Lower leg skin (tissue), 4 donors: ENCODE measurements around the gene CYB561A3. TPM values are rescaled to one million over a fixed set of nuclear protein-coding genes. Genes with fewer than 3 reads are reported as not detected.
A peak's percentile ranks its signal among the peaks of the same experiment; 100 is the strongest.

Experiments used
- DNase-seq, 2 donors: peaks; one replicate each; pipeline ENCODE4 v3.0.0-alpha.2; 2019; ENCODE audit warnings: low spot score in 2 of 2
- H3K4me3 ChIP-seq: fragments of 200-600 bp; sonication (generic); 2 replicates; pipeline ENCODE4 v1.5.1; 2017; ENCODE audit warnings: mild to moderate bottlenecking, low read depth; ENCODE audit not compliant: poor library complexity, severe bottlenecking
- POLR2A ChIP-seq, 2 donors: fragments of 450-650 bp; IDR thresholded peaks; one replicate each; pipeline ENCODE4 v1.6.1; 2016 to 2017; ENCODE audit warnings: antibody characterized with exemption in 2 of 2, mild to moderate bottlenecking in 1 of 2, moderate library complexity in 1 of 2
- WGBS, 2 donors: methylation state at CpG; one replicate each; pipeline ENCODE4 v1.1.5; 2018; 5-methylcytosine and 5-hydroxymethylcytosine counted together
- intact Hi-C: fragments of 100-400 bp; cut with DNase I; formaldehyde crosslinking; loops from one replicate; pipeline ENCODE4 v1.15.0; 2023; ENCODE audit warnings: low total_unique reads
- total RNA-seq, 4 donors: library from RNA; depleted of rRNA; stranded (reverse); fragments of >200 nt; gene quantifications; one replicate each; pipeline ENCODE4 v1.1.0, GENCODE V29; 2016
- TF ChIP-seq, protein P1 (sequence below), 3 donors: fragments of 450-650 bp; IDR thresholded peaks; one replicate each; pipeline ENCODE4 v1.5.1; 2016; ENCODE audit warnings: antibody characterized with exemption in 3 of 3, mild to moderate bottlenecking in 3 of 3, moderate library complexity in 2 of 3

Gene CYB561A3
- total RNA-seq, 4 donors from 2014 or later = 55.7 to 102 (median 76.8) TPM

- DNase-seq = no peak
- intact Hi-C loops = no loop called here
- WGBS, 2 donors = 90% methylated on average over 23 to 29 of the region's 29 CpGs
- TF ChIP-seq, protein P1, sequence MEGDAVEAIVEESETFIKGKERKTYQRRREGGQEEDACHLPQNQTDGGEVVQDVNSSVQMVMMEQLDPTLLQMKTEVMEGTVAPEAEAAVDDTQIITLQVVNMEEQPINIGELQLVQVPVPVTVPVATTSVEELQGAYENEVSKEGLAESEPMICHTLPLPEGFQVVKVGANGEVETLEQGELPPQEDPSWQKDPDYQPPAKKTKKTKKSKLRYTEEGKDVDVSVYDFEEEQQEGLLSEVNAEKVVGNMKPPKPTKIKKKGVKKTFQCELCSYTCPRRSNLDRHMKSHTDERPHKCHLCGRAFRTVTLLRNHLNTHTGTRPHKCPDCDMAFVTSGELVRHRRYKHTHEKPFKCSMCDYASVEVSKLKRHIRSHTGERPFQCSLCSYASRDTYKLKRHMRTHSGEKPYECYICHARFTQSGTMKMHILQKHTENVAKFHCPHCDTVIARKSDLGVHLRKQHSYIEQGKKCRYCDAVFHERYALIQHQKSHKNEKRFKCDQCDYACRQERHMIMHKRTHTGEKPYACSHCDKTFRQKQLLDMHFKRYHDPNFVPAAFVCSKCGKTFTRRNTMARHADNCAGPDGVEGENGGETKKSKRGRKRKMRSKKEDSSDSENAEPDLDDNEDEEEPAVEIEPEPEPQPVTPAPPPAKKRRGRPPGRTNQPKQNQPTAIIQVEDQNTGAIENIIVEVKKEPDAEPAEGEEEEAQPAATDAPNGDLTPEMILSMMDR (IDR thresholded peaks at IDR 0.05) = no peak
- no peak for TF ChIP-seq POLR2A (IDR thresholded peaks at IDR 0.05)
- no peak overlapping the region for H3K4me3 ChIP-seq
These were observed 17.6 kb downstream of the CYB561A3 start for GRCh38 chr11:61343792-61344745.

DNA sequence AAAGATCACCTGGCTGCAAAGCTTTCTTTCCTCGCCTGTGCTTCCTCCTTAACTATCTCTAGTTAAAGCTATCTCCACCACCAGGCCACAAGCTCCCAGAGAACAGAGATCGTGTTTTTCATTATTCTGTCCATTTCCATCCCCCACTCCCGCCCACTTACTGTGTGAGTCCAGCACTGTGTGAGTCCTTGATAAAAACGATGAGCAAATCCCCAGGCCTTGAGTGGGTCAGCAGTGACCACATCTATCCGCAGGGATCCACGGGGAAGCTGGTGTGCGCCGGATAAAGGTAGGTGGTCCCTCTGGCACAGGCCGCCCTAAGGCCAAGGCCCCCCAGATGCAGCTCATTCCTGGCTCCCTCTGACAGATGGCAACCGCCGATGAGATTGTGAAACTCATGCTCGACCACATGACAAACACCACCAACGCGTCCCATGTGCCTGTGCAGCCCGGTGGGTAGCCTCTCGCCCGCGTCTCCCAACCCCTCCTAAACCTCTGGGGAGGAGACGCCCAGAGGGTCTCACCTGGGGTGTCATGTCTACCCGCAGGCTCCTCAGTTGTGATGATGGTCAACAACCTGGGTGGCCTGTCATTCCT lies 19.4 kb downstream of the CYB561A3 start:
- intact Hi-C loops = no loop called here
- WGBS, 2 donors = 89 to 91% methylated on average over 18 to 20 of the region's 20 CpGs
- peak in 1 of 2 donors; percentile 52 for DNase-seq
- H3K4me3 ChIP-seq = no peak overlapping the region
- TF ChIP-seq POLR2A (IDR thresholded peaks at IDR 0.05) = no peak
- TF ChIP-seq, protein P1 (IDR thresholded peaks at IDR 0.05) = no peak

- no peak overlapping the region for H3K4me3 ChIP-seq
- 97 to 98% methylated on average over 4 of the region's 4 CpGs for WGBS, 2 donors
- TF ChIP-seq, protein P1 (IDR thresholded peaks at IDR 0.05) = no peak
- TF ChIP-seq POLR2A (IDR thresholded peaks at IDR 0.05) = no peak
These were observed 20.0 kb downstream of the CYB561A3 start for GRCh38 chr11:61341706-61342105.

GRCh38 chr11:61340979-61341378 lies 20.7 kb downstream of the CYB561A3 start:
- WGBS, 2 donors = 96 to 98% methylated on average over 2 of the region's 2 CpGs
- intact Hi-C loops = no loop called here
- no peak overlapping the region for H3K4me3 ChIP-seq
- no peak for TF ChIP-seq POLR2A (IDR thresholded peaks at IDR 0.05)
- TF ChIP-seq, protein P1 (IDR thresholded peaks at IDR 0.05) = no peak
- peak in 1 of 2 donors; percentile 42 for DNase-seq

More at GRCh38 chr11:61341706-61342105, 20.0 kb downstream of the CYB561A3 start:
- peak in 1 of 2 donors; percentile 66 for DNase-seq
- intact Hi-C loops = no loop called here

DNA sequence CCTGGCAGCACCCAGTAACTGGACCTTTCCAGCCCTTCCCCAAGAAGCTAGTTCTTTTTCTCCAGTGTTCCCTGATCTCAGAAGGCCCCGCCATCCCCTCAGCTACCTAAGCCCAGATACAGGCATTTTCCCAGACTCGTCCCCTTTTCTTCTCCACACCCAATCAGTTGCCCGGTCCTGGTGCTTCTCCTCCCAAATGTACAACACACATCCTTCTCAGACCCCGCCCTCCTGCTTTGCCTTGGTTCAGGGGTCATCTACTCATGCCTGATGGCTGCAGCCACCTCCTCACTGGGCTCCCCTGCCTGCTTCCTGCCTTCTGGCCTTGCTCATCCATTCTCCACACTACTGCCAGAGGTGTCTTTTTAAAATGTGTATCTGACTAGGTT lies 22.2 kb downstream of the CYB561A3 start:
- TF ChIP-seq, protein P1 (IDR thresholded peaks at IDR 0.05) = no peak
- no peak for TF ChIP-seq POLR2A (IDR thresholded peaks at IDR 0.05)
- intact Hi-C loops = loop anchor here (5.0 kb wide), 1 partner anchor 48 kb away; no protein-coding TSS in a partner anchor
- H3K4me3 ChIP-seq = no peak overlapping the region
- 89 to 91% methylated on average over 4 of the region's 4 CpGs for WGBS, 2 donors
- DNase-seq = peak in 1 of 2 donors; percentile 81
